NCI-H2081 (cell line): ENCODE results near the gene NOBOX.
"Not testable (repeated sequence)": the region's sequence is repeated elsewhere in the genome, so short reads cannot be mapped to it uniquely, and the experiment has no call there.

Experiments used
- DNase-seq, 2 experiments: peaks; one replicate each; lab custom pipeline; 2025; lab: John Stamatoyannopoulos, UW

Gene NOBOX

GRCh38 chr7:144403649-144404061 lies at the start of gene NOBOX:
TSS of gene NOBOX (minus strand) at chr7:144403693.
- DNase-seq = no peak

GRCh38 chr7:144452064-144452463 lies 48.6 kb upstream of the NOBOX start:
- DNase-seq = no peak

- DNase-seq = no peak
Observed at GRCh38 chr7:144445590-144445989, 42.1 kb upstream of the NOBOX start.

- peak; percentile 77 to 96 for DNase-seq
Observed at GRCh38 chr7:144439717-144440205, 36.3 kb upstream of the NOBOX start.

GRCh38 chr7:144438759-144439158 lies 35.3 kb upstream of the NOBOX start:
- no peak for DNase-seq

GRCh38 chr7:144437370-144438191 lies 34.1 kb upstream of the NOBOX start:
- DNase-seq = peak; percentile 77 to 83

GRCh38 chr7:144436500-144436899 lies 33.0 kb upstream of the NOBOX start:
- no peak for DNase-seq

GRCh38 chr7:144428431-144428830 lies 24.9 kb upstream of the NOBOX start:
- DNase-seq = no peak

GRCh38 chr7:144427539-144427938 lies 24.0 kb upstream of the NOBOX start:
- not testable (repeated sequence) for DNase-seq

- not testable (repeated sequence) for DNase-seq
Observed at GRCh38 chr7:144418931-144419330, 15.4 kb upstream of the NOBOX start.

- no peak for DNase-seq
Observed at GRCh38 chr7:144416341-144416740, 12.8 kb upstream of the NOBOX start.

GRCh38 chr7:144415858-144416257 lies 12.4 kb upstream of the NOBOX start:
- no peak for DNase-seq

- no peak for DNase-seq
Observed at GRCh38 chr7:144414815-144415214, 11.3 kb upstream of the NOBOX start.

GRCh38 chr7:144410441-144410840 lies 6.9 kb upstream of the NOBOX start:
- DNase-seq = no peak

GRCh38 chr7:144408121-144408520 lies 4.6 kb upstream of the NOBOX start:
- DNase-seq = no peak

GRCh38 chr7:144407266-144407931 lies 3.9 kb upstream of the NOBOX start:
- peak in 1 of 2 experiments; percentile 33 for DNase-seq

GRCh38 chr7:144404946-144405345 lies 1.5 kb upstream of the NOBOX start:
- DNase-seq = no peak

GRCh38 chr7:144403102-144403501 lies 391 bp downstream of the NOBOX start:
- DNase-seq = no peak

GRCh38 chr7:144401490-144401889 lies 2.0 kb downstream of the NOBOX start:
- DNase-seq = no peak

- DNase-seq = no peak
Observed at GRCh38 chr7:144399946-144400345, 3.5 kb downstream of the NOBOX start.

GRCh38 chr7:144398911-144399310 lies 4.6 kb downstream of the NOBOX start:
- no peak for DNase-seq

GRCh38 chr7:144398291-144398690 lies 5.2 kb downstream of the NOBOX start:
- no peak for DNase-seq

- DNase-seq = no peak
Observed at GRCh38 chr7:144397086-144397485, 6.4 kb downstream of the NOBOX start.
